IMR-90 (cell line): Measurements from ENCODE around the gene ADAP2. TPM values are rescaled to one million over a fixed set of nuclear protein-coding genes. Genes with fewer than 3 reads are reported as not detected.

Source experiments
- ATAC-seq: fragments of 200-7000 bp; cut with Tn5 transposase; 2 replicates; pipeline ENCODE4 v1.9.1; 2020; ENCODE audit warnings: low read depth, mild to moderate bottlenecking, moderate library complexity
- BruUV-seq: library from RNA; stranded (reverse); fragments of 400-500 nt; replicated peaks from 2 replicates; lab custom pipeline; 2021; lab: Mats Ljungman, UMichigan
- CTCF ChIA-PET: fragments of 300-600 bp; formaldehyde crosslinking; extraction: SDS; loops from one replicate; lab custom pipeline; 2021; ENCODE audit warnings: antibody characterized with exemption; lab: Yijun Ruan, JAX
- POLR2A ChIA-PET: fragments of 300-600 bp; sonication (Branson Sonifier 250); formaldehyde crosslinking; loops from one replicate; lab custom pipeline; 2022; ENCODE audit warnings: antibody characterized with exemption; ENCODE audit not compliant: unreplicated experiment; lab: Charles Lee
- DNase-seq: peaks from one replicate; pipeline ENCODE4 v3.0.0; 2013
- H2AFZ ChIP-seq: replicated peaks from 2 replicates; pipeline ENCODE3; 2013; ENCODE audit warnings: low read length, mild to moderate bottlenecking; ENCODE audit not compliant: poor library complexity
- H2AK5ac ChIP-seq: 2 replicates; pipeline ENCODE4 v1.6.1; 2013; ENCODE audit warnings: low read depth, low read length, inconsistent platforms
- H2AK9ac ChIP-seq: replicated peaks from 2 replicates; pipeline ENCODE3; 2013; ENCODE audit warnings: mild to moderate bottlenecking, low read depth, low read length, moderate library complexity; ENCODE audit not compliant: poor library complexity
- H2BK120ac ChIP-seq: 2 replicates; pipeline ENCODE4 v1.6.1; 2013; ENCODE audit warnings: low read depth, low read length, inconsistent platforms
- H2BK15ac ChIP-seq: 3 replicates; pipeline ENCODE4 v1.6.1; 2013; ENCODE audit warnings: low read depth, low read length, inconsistent platforms
- H2BK20ac ChIP-seq: 2 replicates; pipeline ENCODE4 v1.6.1; 2013; ENCODE audit warnings: low read depth, mild to moderate bottlenecking, inconsistent platforms, low read length, moderate library complexity
- H2BK5ac ChIP-seq: 2 replicates; pipeline ENCODE4 v1.6.1; 2013; ENCODE audit warnings: mild to moderate bottlenecking, low read depth, low read length, inconsistent platforms; ENCODE audit not compliant: poor library complexity, severe bottlenecking
- H3K14ac ChIP-seq: replicated peaks from 2 replicates; pipeline ENCODE4 v1.6.1; 2013; ENCODE audit warnings: low read depth, low read length, inconsistent platforms
- H3K18ac ChIP-seq: 2 replicates; pipeline ENCODE4 v1.6.1; 2013; ENCODE audit warnings: low read depth, low read length, control low read depth
- H3K23ac ChIP-seq: 2 replicates; pipeline ENCODE4 v1.6.1; 2013; ENCODE audit warnings: low read depth, low read length, inconsistent platforms
- H3K27ac ChIP-seq: 2 replicates; pipeline ENCODE4 v1.5.1; 2013; ENCODE audit warnings: mild to moderate bottlenecking, control low read depth, low read length; ENCODE audit not compliant: insufficient read depth
- H3K27me3 ChIP-seq: 2 replicates; pipeline ENCODE4 v1.6.1; 2013; ENCODE audit warnings: low read length; ENCODE audit not compliant: control insufficient read depth, insufficient read depth
- H3K36me3 ChIP-seq: 2 replicates; pipeline ENCODE4 v1.6.1; 2013; ENCODE audit warnings: low read length, mixed read lengths; ENCODE audit not compliant: control insufficient read depth, insufficient read depth
- H3K4ac ChIP-seq: 2 replicates; pipeline ENCODE4 v1.6.1; 2013; ENCODE audit warnings: low read depth, low read length, inconsistent platforms
- H3K4me1 ChIP-seq: 2 replicates; pipeline ENCODE4 v1.6.1; 2013; ENCODE audit warnings: low read length, mixed read lengths; ENCODE audit not compliant: control insufficient read depth, insufficient read depth
- H3K4me2 ChIP-seq: 2 replicates; pipeline ENCODE4 v1.6.1; 2013; ENCODE audit warnings: low read depth, mild to moderate bottlenecking, control low read depth, low read length, moderate library complexity
- H3K4me3 ChIP-seq: 2 replicates; pipeline ENCODE4 v1.5.1; 2013; ENCODE audit warnings: low read depth, mild to moderate bottlenecking, control low read depth, low read length, moderate library complexity; ENCODE audit not compliant: insufficient read depth
- H3K56ac ChIP-seq: 2 replicates; pipeline ENCODE4 v1.6.1; 2013; ENCODE audit warnings: low read length, inconsistent platforms; ENCODE audit not compliant: insufficient read depth; ENCODE audit errors: extremely low read depth
- H3K79me1 ChIP-seq, 2 experiments: 2 replicates each; pipeline ENCODE4 v1.6.1; 2013; ENCODE audit warnings: low read length in 2 of 2, inconsistent platforms in 1 of 2, low read depth in 1 of 2
- H3K9ac ChIP-seq: 2 replicates; pipeline ENCODE4 v1.6.1; 2013; ENCODE audit warnings: low read depth, low read length, control low read depth
- H3K9me1 ChIP-seq: 2 replicates; pipeline ENCODE4 v1.6.1; 2013; ENCODE audit warnings: low read length, inconsistent platforms; ENCODE audit not compliant: insufficient read depth
- H3K9me3 ChIP-seq: 2 replicates; pipeline ENCODE4 v1.6.1; 2013; ENCODE audit warnings: low read length; ENCODE audit not compliant: control insufficient read depth, insufficient read depth
- H4K20me1 ChIP-seq: 2 replicates; pipeline ENCODE4 v1.6.1; 2013; ENCODE audit warnings: low read length, inconsistent platforms; ENCODE audit not compliant: insufficient read depth
- H4K5ac ChIP-seq: 2 replicates; pipeline ENCODE4 v1.6.1; 2013; ENCODE audit warnings: mild to moderate bottlenecking, low read depth, low read length, control low read depth
- H4K8ac ChIP-seq, 2 experiments: 2 replicates each; pipeline ENCODE4 v1.6.1; 2013; ENCODE audit warnings: low read depth in 2 of 2, low read length in 2 of 2, control low read depth in 1 of 2, inconsistent platforms in 1 of 2
- H4K91ac ChIP-seq: 2 replicates; pipeline ENCODE4 v1.6.1; 2013; ENCODE audit warnings: low read depth, low read length, inconsistent platforms; ENCODE audit not compliant: insufficient read depth
- BHLHE40 ChIP-seq: fragments of 150-350 bp; IDR thresholded peaks from 2 replicates; pipeline ENCODE4 v1.6.1; 2016; ENCODE audit warnings: mild to moderate bottlenecking, low read depth, low read length
- CEBPB ChIP-seq: IDR thresholded peaks from 2 replicates; pipeline ENCODE4 v1.6.1; 2012; ENCODE audit warnings: low read depth, low read length, improper control_type of control experiment
- CHD1 ChIP-seq: IDR thresholded peaks from 2 replicates; pipeline ENCODE4 v1.6.1; 2012; ENCODE audit warnings: low read depth, low read length, improper control_type of control experiment
- ELK1 ChIP-seq: fragments of 150-350 bp; IDR thresholded peaks from 2 replicates; pipeline ENCODE4 v1.6.1; 2016; ENCODE audit warnings: low read depth, mild to moderate bottlenecking, low read length, moderate library complexity, borderline replicate concordance
- FOS ChIP-seq: fragments of 150-350 bp; IDR thresholded peaks from 2 replicates; pipeline ENCODE4 v1.6.1; 2016; ENCODE audit warnings: low read depth, low read length
- MAFK ChIP-seq: IDR thresholded peaks from 2 replicates; pipeline ENCODE4 v1.6.1; 2012; ENCODE audit warnings: low read depth, low read length, improper control_type of control experiment
- MAZ ChIP-seq: IDR thresholded peaks from 2 replicates; pipeline ENCODE4 v1.6.1; 2012; ENCODE audit warnings: low read depth, mild to moderate bottlenecking, low read length, improper control_type of control experiment, moderate library complexity, borderline replicate concordance
- MXI1 ChIP-seq: IDR thresholded peaks from 2 replicates; pipeline ENCODE4 v1.6.1; 2012; ENCODE audit warnings: low read depth, mild to moderate bottlenecking, low read length, moderate library complexity, borderline replicate concordance
- NFE2L2 ChIP-seq: fragments of 150-350 bp; IDR thresholded peaks from 2 replicates; pipeline ENCODE4 v1.6.1; 2016; ENCODE audit warnings: low read depth, mild to moderate bottlenecking, low read length
- POLR2A ChIP-seq: IDR thresholded peaks from 2 replicates; pipeline ENCODE4 v1.6.1; 2012; ENCODE audit warnings: mild to moderate bottlenecking, low read depth, low read length
- RAD21 ChIP-seq: IDR thresholded peaks from 2 replicates; pipeline ENCODE4 v1.6.1; 2012; ENCODE audit warnings: low read length, improper control_type of control experiment
- RCOR1 ChIP-seq: IDR thresholded peaks from 2 replicates; pipeline ENCODE4 v1.6.1; 2012; ENCODE audit warnings: mild to moderate bottlenecking, low read length, improper control_type of control experiment; ENCODE audit not compliant: insufficient replicate concordance
- RFX5 ChIP-seq: IDR thresholded peaks from 2 replicates; pipeline ENCODE4 v1.8.0; 2012; ENCODE audit warnings: low read depth, mild to moderate bottlenecking, low read length, moderate library complexity
- SMC3 ChIP-seq: fragments of 150-350 bp; IDR thresholded peaks from 2 replicates; pipeline ENCODE4 v1.6.1; 2016; ENCODE audit warnings: low read depth, mild to moderate bottlenecking, antibody characterized with exemption, low read length, moderate library complexity
- WGBS, 2 experiments: methylation state at CpG; one replicate each; pipeline versions ENCODE4 v1.1.5 to v1.1.7; 2013; ENCODE audit warnings: missing lambda C conversion rate in 2 of 2; ENCODE audit not compliant: insufficient read length in 1 of 2; ENCODE audit errors: extremely low coverage in 2 of 2; 5-methylcytosine and 5-hydroxymethylcytosine counted together
- dilution Hi-C: fragments of 300-500 bp; cut with HindIII; formaldehyde crosslinking; loops from one replicate; pipeline ENCODE4 v1.14.3; 2018; ENCODE audit warnings: low sequenced_read_pairs; ENCODE audit not compliant: unreplicated experiment
- in situ Hi-C: fragments of 300-500 bp; cut with MboI; formaldehyde crosslinking; loops from 3 replicates; pipeline ENCODE4 v1.14.3; 2019; ENCODE audit warnings: low sequenced_read_pairs, inconsistent platforms, mixed read lengths
- intact Hi-C: fragments of 100-400 bp; cut with micrococcal nuclease; formaldehyde crosslinking; loops from 2 replicates; pipeline ENCODE4 v1.10.0; 2022
- polyA plus RNA-seq, 3 experiments: library from polyadenylated mRNA; depleted of rRNA; stranded (reverse); fragments of >200 nt; gene quantifications; 2 replicates each; pipeline ENCODE4 v1.2.3, GENCODE V29; 2012; ENCODE audit warnings: low replicate concordance in 1 of 3
- total RNA-seq: library from RNA; depleted of rRNA; stranded (reverse); fragments of >200 nt; gene quantifications from 2 replicates; pipeline ENCODE4 v1.2.3, GENCODE V29; 2012
- TF ChIP-seq, protein P1 (sequence below): fragments of 150-350 bp; IDR thresholded peaks from 2 replicates; pipeline ENCODE4 v1.6.1; 2017; ENCODE audit warnings: mild to moderate bottlenecking, antibody characterized with exemption, low read length, low read depth
- TF ChIP-seq, protein P2 (sequence below): conservative IDR thresholded peaks from 2 replicates; pipeline ENCODE4 v1.5.1; 2012; ENCODE audit warnings: mild to moderate bottlenecking, low read depth, low read length, improper control_type of control experiment

Gene ADAP2
- total and polyA plus RNA-seq, 2 of the 4 experiments (the other 2 are of a cell fraction), result 0.90 to 1.2 TPM

- Histone ChIP-seq H2BK15ac (no peak overlapping the region), H4K5ac (no peak overlapping the region), H3K18ac (no peak overlapping the region), H3K9me3 (no peaks in the 10 kb centered on the region), H3K56ac (no peak overlapping the region), H2BK5ac (no peak overlapping the region), H2BK120ac (no peak overlapping the region), H3K4me1 (no peaks in the 10 kb centered on the region), H3K79me1 (peaks cover 2 to 6% of the 10 kb centered on the region in 2 experiments; a peak in 3 of 4 replicates), H2AK5ac (no peak overlapping the region), H3K4me3 (no peak overlapping the region), H4K8ac (no peak overlapping the region), H3K9me1 (no peaks in the 10 kb centered on the region), H3K4ac (no peak overlapping the region), H4K20me1 (no peaks in the 10 kb centered on the region), H3K23ac (no peak overlapping the region), H2BK20ac (no peak overlapping the region), H2AK9ac (no peak overlapping the region), H3K9ac (no peak overlapping the region), H3K4me2 (no peak overlapping the region), H2AFZ (no peak overlapping the region), H3K36me3 (peaks cover 14% of the 10 kb centered on the region), H3K27me3 (no peaks in the 10 kb centered on the region), H3K27ac (no peak overlapping the region), H4K91ac (no peak overlapping the region), H3K14ac (no peak overlapping the region)
- BruUV-seq, result no TSS peak
- in situ Hi-C loops, result no loop called here
- no peak for TF ChIP-seq CHD1
- TF ChIP-seq, protein P1, sequence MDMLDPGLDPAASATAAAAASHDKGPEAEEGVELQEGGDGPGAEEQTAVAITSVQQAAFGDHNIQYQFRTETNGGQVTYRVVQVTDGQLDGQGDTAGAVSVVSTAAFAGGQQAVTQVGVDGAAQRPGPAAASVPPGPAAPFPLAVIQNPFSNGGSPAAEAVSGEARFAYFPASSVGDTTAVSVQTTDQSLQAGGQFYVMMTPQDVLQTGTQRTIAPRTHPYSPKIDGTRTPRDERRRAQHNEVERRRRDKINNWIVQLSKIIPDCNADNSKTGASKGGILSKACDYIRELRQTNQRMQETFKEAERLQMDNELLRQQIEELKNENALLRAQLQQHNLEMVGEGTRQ, result no peak
- no peak for TF ChIP-seq BHLHE40
- TF ChIP-seq RFX5, result no peak
- no peak for TF ChIP-seq SMC3
- TF ChIP-seq, protein P2, sequence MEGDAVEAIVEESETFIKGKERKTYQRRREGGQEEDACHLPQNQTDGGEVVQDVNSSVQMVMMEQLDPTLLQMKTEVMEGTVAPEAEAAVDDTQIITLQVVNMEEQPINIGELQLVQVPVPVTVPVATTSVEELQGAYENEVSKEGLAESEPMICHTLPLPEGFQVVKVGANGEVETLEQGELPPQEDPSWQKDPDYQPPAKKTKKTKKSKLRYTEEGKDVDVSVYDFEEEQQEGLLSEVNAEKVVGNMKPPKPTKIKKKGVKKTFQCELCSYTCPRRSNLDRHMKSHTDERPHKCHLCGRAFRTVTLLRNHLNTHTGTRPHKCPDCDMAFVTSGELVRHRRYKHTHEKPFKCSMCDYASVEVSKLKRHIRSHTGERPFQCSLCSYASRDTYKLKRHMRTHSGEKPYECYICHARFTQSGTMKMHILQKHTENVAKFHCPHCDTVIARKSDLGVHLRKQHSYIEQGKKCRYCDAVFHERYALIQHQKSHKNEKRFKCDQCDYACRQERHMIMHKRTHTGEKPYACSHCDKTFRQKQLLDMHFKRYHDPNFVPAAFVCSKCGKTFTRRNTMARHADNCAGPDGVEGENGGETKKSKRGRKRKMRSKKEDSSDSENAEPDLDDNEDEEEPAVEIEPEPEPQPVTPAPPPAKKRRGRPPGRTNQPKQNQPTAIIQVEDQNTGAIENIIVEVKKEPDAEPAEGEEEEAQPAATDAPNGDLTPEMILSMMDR, result no peak
- TF ChIP-seq CEBPB, result no peak
- TF ChIP-seq MXI1, result no peak
- TF ChIP-seq RAD21, result no peak
- TF ChIP-seq MAZ, result no peak
- TF ChIP-seq ELK1, result no peak
- TF ChIP-seq FOS, result no peak
- no peak for TF ChIP-seq RCOR1
- no peak for TF ChIP-seq NFE2L2
- no peak for TF ChIP-seq MAFK
- no peak for TF ChIP-seq POLR2A
- ATAC-seq (no peak), DNase-seq (no peak)
- dilution Hi-C loops, result no loop called here
- WGBS, 2 experiments, result 100% methylated on average over 1 of the region's 3 CpGs; no CpG with 5 or more reads in 1 of the 2 experiments
- POLR2A ChIA-PET, result no interaction called here
- intact Hi-C loops, result no loop called here
- CTCF ChIA-PET, result no interaction called here
Measured at GRCh38 chr17:30894236-30894635, 27.5 kb upstream of the ADAP2 start.
